ENCODE data around the gene BCL11B. TPM values are rescaled to one million over a fixed set of nuclear protein-coding genes. Genes with fewer than 3 reads are reported as not detected.
A peak's percentile ranks its signal among the peaks of the same experiment; 100 is the strongest.

Gene BCL11B
- total RNA-seq, 1 donor from 2014 or later: 11.5 TPM

DNA sequence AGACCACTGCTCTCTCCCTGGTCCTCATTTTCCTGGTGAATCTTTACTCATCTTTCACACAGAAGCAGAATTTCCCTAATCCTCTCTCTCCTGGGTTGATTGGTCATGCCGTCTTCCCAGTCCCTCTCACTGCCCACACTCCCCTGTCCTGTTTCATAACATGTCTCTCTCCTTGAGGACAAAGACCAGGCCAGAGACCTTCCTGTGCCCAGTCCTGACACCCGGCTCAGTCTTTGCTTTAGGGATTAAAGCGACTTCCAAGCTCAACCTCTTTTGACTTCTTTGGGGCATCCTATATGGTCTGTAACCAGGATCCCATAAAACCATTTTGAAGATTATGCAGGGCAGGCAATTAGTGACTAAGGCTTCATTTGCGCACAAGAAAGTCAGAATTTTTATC is 105.5 kb downstream of the BCL11B start:
- TF ChIP-seq POLR2AphosphoS5 (IDR thresholded peaks at IDR 0.05; ENCODE audit: insufficient read depth in 1 of 2, low read depth in 1 of 2) (no peak), POLR2A (IDR thresholded peaks at IDR 0.05) (no peak), CTCF (IDR thresholded peaks at IDR 0.05) (no peak)
- H3K27me3 ChIP-seq: no peaks in the 10 kb centered on the region
- no peak overlapping the region for H3K27ac ChIP-seq
- intact Hi-C loops (cut with DNase I): no loop called here
- peak in 1 of 2 donors; percentile 18 for DNase-seq (ENCODE audit: extremely low spot score in 2 of 2)
- no peaks in the 10 kb centered on the region for H3K9me3 ChIP-seq
- H3K4me3 ChIP-seq: no peak overlapping the region
- no peaks in the 10 kb centered on the region for H3K4me1 ChIP-seq
- H3K36me3 ChIP-seq: no peaks in the 10 kb centered on the region

DNA sequence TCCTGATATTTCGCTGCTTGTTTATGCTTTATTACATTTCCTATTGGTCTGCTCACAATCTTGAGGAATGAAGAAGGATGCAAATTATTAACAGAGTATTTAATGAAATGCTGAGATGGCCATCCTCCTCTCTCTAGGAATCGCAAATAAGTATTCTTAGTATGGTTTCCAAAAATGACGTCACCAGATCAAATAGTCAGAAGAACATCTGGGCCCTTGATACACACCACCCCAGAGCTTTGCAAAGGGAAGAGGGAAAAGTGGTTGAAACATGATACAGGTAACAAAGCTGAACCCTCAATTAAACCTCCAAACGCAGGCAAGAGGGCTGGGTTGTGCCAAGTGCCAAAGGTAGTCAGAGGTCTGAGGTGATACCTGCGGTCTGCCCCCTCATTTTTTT is 107.3 kb downstream of the BCL11B start:
- TF ChIP-seq POLR2AphosphoS5 (IDR thresholded peaks at IDR 0.05; ENCODE audit: insufficient read depth in 1 of 2, low read depth in 1 of 2): no peak
- TF ChIP-seq CTCF (IDR thresholded peaks at IDR 0.05): no peak
- no peak for TF ChIP-seq POLR2A (IDR thresholded peaks at IDR 0.05)
- Histone ChIP-seq H3K4me3 (no peak overlapping the region), H3K36me3 (no peaks in the 10 kb centered on the region), H3K27me3 (no peaks in the 10 kb centered on the region), H3K9me3 (no peaks in the 10 kb centered on the region), H3K4me1 (no peaks in the 10 kb centered on the region), H3K27ac (no peak overlapping the region)
- DNase-seq (ENCODE audit: extremely low spot score in 2 of 2): no peak
- intact Hi-C loops (cut with DNase I): no loop called here

GRCh38 chr14:99163446-99163845 is 108.6 kb downstream of the BCL11B start:
- Histone ChIP-seq H3K4me3 (no peak overlapping the region), H3K9me3 (no peaks in the 10 kb centered on the region), H3K27me3 (no peaks in the 10 kb centered on the region), H3K27ac (no peak overlapping the region), H3K4me1 (no peaks in the 10 kb centered on the region), H3K36me3 (no peaks in the 10 kb centered on the region)
- intact Hi-C loops (cut with DNase I): no loop called here
- TF ChIP-seq POLR2A (IDR thresholded peaks at IDR 0.05): no peak
- no peak for TF ChIP-seq POLR2AphosphoS5 (IDR thresholded peaks at IDR 0.05; ENCODE audit: insufficient read depth in 1 of 2, low read depth in 1 of 2)
- no peak for TF ChIP-seq CTCF (IDR thresholded peaks at IDR 0.05)
- peak in 1 of 2 donors; percentile 58 for DNase-seq (ENCODE audit: extremely low spot score in 2 of 2)

GRCh38 chr14:99159341-99160340 is 112.4 kb downstream of the BCL11B start:
- TF ChIP-seq POLR2AphosphoS5 (IDR thresholded peaks at IDR 0.05; ENCODE audit: insufficient read depth in 1 of 2, low read depth in 1 of 2): no peak
- no peak for TF ChIP-seq POLR2A (IDR thresholded peaks at IDR 0.05)
- TF ChIP-seq CTCF (IDR thresholded peaks at IDR 0.05): no peak
- peak; percentile 62 to 94 for DNase-seq (ENCODE audit: extremely low spot score in 2 of 2)

DNA sequence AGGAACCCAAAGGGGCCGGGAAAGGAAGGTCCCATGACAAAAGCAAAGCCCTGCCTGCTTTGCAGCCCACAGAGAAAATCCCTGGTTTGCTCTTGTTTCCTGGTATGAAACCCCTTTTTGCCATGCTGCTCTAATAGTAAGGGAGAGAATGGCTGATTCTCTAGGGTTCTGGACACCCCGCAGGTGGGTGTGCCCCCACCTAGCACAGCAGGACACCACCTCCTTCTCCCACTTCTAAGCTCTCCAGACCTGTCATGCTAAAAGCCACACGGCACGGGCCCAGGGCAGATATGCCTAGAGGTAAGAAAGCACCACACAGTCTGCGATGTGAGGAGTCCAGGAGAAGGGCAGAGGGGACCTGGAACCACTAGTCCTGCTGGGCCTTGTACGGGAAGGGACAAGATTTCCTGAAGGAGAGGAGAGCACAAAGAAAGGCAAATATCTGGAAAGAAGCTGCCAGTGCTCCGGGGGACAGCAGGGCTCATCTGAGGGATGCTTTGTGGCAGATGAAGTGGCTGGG is 113.3 kb downstream of the BCL11B start:
- H3K4me1 ChIP-seq: no peaks in the 10 kb centered on the region
- intact Hi-C loops (cut with DNase I): no loop called here
- peak; percentile 60 to 79 for DNase-seq (ENCODE audit: extremely low spot score in 2 of 2)

More at GRCh38 chr14:99159341-99160340, 112.4 kb downstream of the BCL11B start:
- Histone ChIP-seq H3K36me3 (no peaks in the 10 kb centered on the region), H3K9me3 (no peaks in the 10 kb centered on the region), H3K27me3 (no peaks in the 10 kb centered on the region), H3K27ac (no peak overlapping the region), H3K4me3 (no peak overlapping the region), H3K4me1 (no peaks in the 10 kb centered on the region)
- intact Hi-C loops (cut with DNase I): no loop called here

More for the DNA sequence above, 113.3 kb downstream of the BCL11B start:
- no peaks in the 10 kb centered on the region for H3K9me3 ChIP-seq
- H3K4me3 ChIP-seq: no peak overlapping the region
- no peaks in the 10 kb centered on the region for H3K36me3 ChIP-seq
- no peak for TF ChIP-seq CTCF (IDR thresholded peaks at IDR 0.05)
- TF ChIP-seq POLR2A (IDR thresholded peaks at IDR 0.05): no peak
- TF ChIP-seq POLR2AphosphoS5 (IDR thresholded peaks at IDR 0.05; ENCODE audit: insufficient read depth in 1 of 2, low read depth in 1 of 2): no peak
- H3K27ac ChIP-seq: no peak overlapping the region
- no peaks in the 10 kb centered on the region for H3K27me3 ChIP-seq

All from vagina (tissue), 2 donors.